Sigmoid colon (tissue), 4 donors: ENCODE results near the gene RAB7A.

Experiments used
- CTCF ChIP-seq, 4 experiments: fragments of 450-650 bp in 3 of 4; fragments of 200-600 bp in 1 of 4; IDR thresholded peaks; one replicate each; pipeline ENCODE4 v1.5.1; 2016 to 2019; ENCODE audit warnings: antibody characterized with exemption in 4 of 4, mild to moderate bottlenecking in 3 of 4, moderate library complexity in 2 of 4
- EP300 ChIP-seq, 4 donors: sonication (generic); formaldehyde crosslinking; IDR thresholded peaks; one replicate each; pipeline ENCODE4 v1.6.1; 2017; ENCODE audit warnings: antibody characterized with exemption in 4 of 4
- POLR2AphosphoS5 ChIP-seq, 4 donors: sonication (generic); formaldehyde crosslinking; IDR thresholded peaks; one replicate each; pipeline ENCODE4 v1.6.1; 2017; ENCODE audit warnings: antibody characterized with exemption in 4 of 4

- TF ChIP-seq CTCF (IDR thresholded peaks at IDR 0.05) (no peak), POLR2AphosphoS5 (IDR thresholded peaks at IDR 0.05) (no peak), EP300 (IDR thresholded peaks at IDR 0.05) (no peak)
Measured at GRCh38 chr3:128727996-128728395, 2.0 kb downstream of the RAB7A start.
